DMS 273 (cell line): ENCODE results near the gene NACC2.

Experiments used
- DNase-seq: peaks from one replicate; lab custom pipeline; 2025; ENCODE audit not compliant: unreplicated experiment; lab: John Stamatoyannopoulos, UW

Gene NACC2

GRCh38 chr9:136002881-136003280 lies 92.2 kb downstream of the NACC2 start:
- DNase-seq, result no peak

- DNase-seq, result no peak
Measured at GRCh38 chr9:136002215-136002614, 92.9 kb downstream of the NACC2 start.

- DNase-seq, result peak; percentile 41
Measured at GRCh38 chr9:136001231-136001630, 93.9 kb downstream of the NACC2 start.

- no peak for DNase-seq
Measured at GRCh38 chr9:135998410-135999071, 96.5 kb downstream of the NACC2 start.

GRCh38 chr9:135998016-135998380 lies 97.1 kb downstream of the NACC2 start:
- no peak for DNase-seq

GRCh38 chr9:135997090-135998015 lies 97.7 kb downstream of the NACC2 start:
- DNase-seq, result peak; percentile 45

GRCh38 chr9:135995816-135996215 lies 99.3 kb downstream of the NACC2 start:
- no peak for DNase-seq

- DNase-seq, result no peak
Measured at GRCh38 chr9:135994501-135995192, 100.4 kb downstream of the NACC2 start.

- no peak for DNase-seq
Measured at GRCh38 chr9:135993765-135994500, 101.2 kb downstream of the NACC2 start.

- DNase-seq, result no peak
Measured at GRCh38 chr9:135993409-135993742, 101.7 kb downstream of the NACC2 start.

GRCh38 chr9:135992486-135993408 lies 102.3 kb downstream of the NACC2 start:
- DNase-seq, result peak; percentile 64

- no peak for DNase-seq
Measured at GRCh38 chr9:135991771-135992170, 103.3 kb downstream of the NACC2 start.

- DNase-seq, result peak; percentile 69
Measured at GRCh38 chr9:135990468-135991429, 104.3 kb downstream of the NACC2 start.

GRCh38 chr9:135989722-135990467 lies 105.2 kb downstream of the NACC2 start:
- DNase-seq, result peak; percentile 72

- peak; percentile 39 for DNase-seq
Measured at GRCh38 chr9:135989157-135989556, 105.9 kb downstream of the NACC2 start.

- DNase-seq, result no peak
Measured at GRCh38 chr9:135988493-135988892, 106.6 kb downstream of the NACC2 start.

GRCh38 chr9:135987838-135988404 lies 107.2 kb downstream of the NACC2 start:
- DNase-seq, result no peak

GRCh38 chr9:135986605-135987004 lies 108.5 kb downstream of the NACC2 start:
- no peak for DNase-seq
